ENCODE measurements around the gene GALNT10. TPM values are rescaled to one million over a fixed set of nuclear protein-coding genes. Genes with fewer than 3 reads are reported as not detected.

The GALNT10 gene
- polyA plus RNA-seq, 1 of the 3 experiments (the other 2 are of a cell fraction): 56.3 TPM

- Histone ChIP-seq H3K27ac (ENCODE audit: low read depth in 2 of 2, low read length in 1 of 2) (no peak overlapping the region), H3K4me3 (ENCODE audit: low read depth in 2 of 2, low read length in 1 of 2) (no peak overlapping the region), H3K27me3 (ENCODE audit: insufficient read depth) (no peaks in the 10 kb centered on the region), H3K9me2 (no peaks in the 10 kb centered on the region), H3K4me1 (ENCODE audit: control insufficient read depth in 1 of 2, insufficient read depth in 2 of 2, low read depth in 1 of 2, low read length in 1 of 2) (peaks cover 2 to 3% of the 10 kb centered on the region in 2 experiments; a peak in 2 of 4 replicates), H3F3A (replicated peaks; ENCODE audit: insufficient read depth) (no peaks in the 10 kb centered on the region), H2AFZ (ENCODE audit: low read depth) (no peak overlapping the region), H3K79me2 (ENCODE audit: insufficient read depth) (peaks cover 95% of the 10 kb centered on the region), H3K36me3 (replicated peaks in 1 of 2; ENCODE audit: control insufficient read depth in 1 of 2, insufficient read depth in 2 of 2, low read length in 1 of 2) (peaks cover 0 to 4% of the 10 kb centered on the region in 2 experiments), H3K9me3 (no peaks in the 10 kb centered on the region), H3K9ac (no peak overlapping the region), H3K4me2 (no peak overlapping the region), H4K20me1 (ENCODE audit: insufficient read depth) (peaks cover 8% of the 10 kb centered on the region)
- ChIA-PET CTCF (interaction anchor here (0.9 to 1.1 kb wide), 2 partner anchors 185 to 324 kb away, joined by 3 read pairs; no protein-coding TSS in a partner anchor), POLR2A (no interaction called here)
- TF ChIP-seq FOSL2 (IDR thresholded peaks at IDR 0.05; ENCODE audit: borderline replicate concordance, low read depth) (no peak), FOXM1 (IDR thresholded peaks at IDR 0.05; ENCODE audit: low read depth) (no peak), ELF1 (IDR thresholded peaks at IDR 0.05) (no peak), MXI1 (IDR thresholded peaks at IDR 0.05; ENCODE audit: low read depth, low read length) (no peak), MEF2A (IDR thresholded peaks at IDR 0.05; ENCODE audit: borderline replicate concordance, low read depth) (no peak), SIN3A (IDR thresholded peaks at IDR 0.05; ENCODE audit: borderline replicate concordance, low read depth, low read length) (no peak), RFX5 (IDR thresholded peaks at IDR 0.05; ENCODE audit: low read length) (no peak), EZH2phosphoT487 (IDR thresholded peaks at IDR 0.05; ENCODE audit: borderline replicate concordance, low read depth) (no peak), REST (IDR thresholded peaks at IDR 0.05; ENCODE audit: low read depth, low read length) (no peak), RXRA (IDR thresholded peaks at IDR 0.05; ENCODE audit: borderline replicate concordance, low read depth) (no peak), GABPA (IDR thresholded peaks at IDR 0.05; ENCODE audit: low read depth) (no peak), CTCF (IDR thresholded peaks at IDR 0.05) (no peak), ZBTB33 (IDR thresholded peaks at IDR 0.05; ENCODE audit: borderline replicate concordance, low read depth) (no peak), MAX (IDR thresholded peaks at IDR 0.05; ENCODE audit: low read depth) (no peak), RAD21 (IDR thresholded peaks at IDR 0.05; ENCODE audit: low read length) (no peak), FOXJ3 (CRISPR knock-in tag; IDR thresholded peaks at IDR 0.05) (no peak)
- no peak for DNase-seq
- WGBS (ENCODE audit: low lambda C conversion rate): 11% methylated on average over 1 of the region's 1 CpG
Observed at GRCh38 chr5:154242964-154243376, 52.4 kb downstream of the GALNT10 start.
